Effector CD4-positive, alpha-beta T cell (primary cell): ENCODE data around the gene EEFSEC.

Source experiments
- DNase-seq: peaks from one replicate; pipeline ENCODE4 v3.0.0-alpha.2; 2020

The EEFSEC gene

GRCh38 chr3:128456776-128457715 lies 303.8 kb downstream of the EEFSEC start:
- DNase-seq, result no peak

- no peak for DNase-seq
Observed at GRCh38 chr3:128457937-128458336, 304.7 kb downstream of the EEFSEC start.
